Measurements from ENCODE around the gene LRCOL1.

Gene LRCOL1

GRCh38 chr12:132581348-132582057, 28.9 kb downstream of the LRCOL1 start:
- no peak for DNase-seq

GRCh38 chr12:132580701-132581292, 29.6 kb downstream of the LRCOL1 start:
- DNase-seq: no peak

- DNase-seq: no peak
Measured at GRCh38 chr12:132579744-132580143, 30.6 kb downstream of the LRCOL1 start.

- no peak for DNase-seq
Measured at GRCh38 chr12:132578826-132579225, 31.6 kb downstream of the LRCOL1 start.

GRCh38 chr12:132578118-132578517, 32.3 kb downstream of the LRCOL1 start:
- no peak for DNase-seq

- DNase-seq: no peak
Measured at GRCh38 chr12:132577191-132577920, 33.0 kb downstream of the LRCOL1 start.

- no peak for DNase-seq
Measured at GRCh38 chr12:132576701-132577100, 33.7 kb downstream of the LRCOL1 start.

- no peak for DNase-seq
Measured at GRCh38 chr12:132575661-132576060, 34.7 kb downstream of the LRCOL1 start.

- no peak for DNase-seq
Measured at GRCh38 chr12:132574271-132574996, 35.9 kb downstream of the LRCOL1 start.

- no peak for DNase-seq
Measured at GRCh38 chr12:132572801-132573760, 37.3 kb downstream of the LRCOL1 start.

- DNase-seq: no peak
Measured at GRCh38 chr12:132572106-132572505, 38.3 kb downstream of the LRCOL1 start.

GRCh38 chr12:132571598-132571997, 38.8 kb downstream of the LRCOL1 start:
- DNase-seq: no peak

- no peak for DNase-seq
Measured at GRCh38 chr12:132571051-132571450, 39.3 kb downstream of the LRCOL1 start.

GRCh38 chr12:132570635-132571034, 39.7 kb downstream of the LRCOL1 start:
- no peak for DNase-seq

- no peak for DNase-seq
Measured at GRCh38 chr12:132569856-132570480, 40.4 kb downstream of the LRCOL1 start.

GRCh38 chr12:132568826-132569480, 41.4 kb downstream of the LRCOL1 start:
- DNase-seq: no peak

- DNase-seq: no peak
Measured at GRCh38 chr12:132568301-132568700, 42.1 kb downstream of the LRCOL1 start.

- DNase-seq: no peak
Measured at GRCh38 chr12:132566516-132567131, 43.8 kb downstream of the LRCOL1 start.

GRCh38 chr12:132565365-132565764, 45.0 kb downstream of the LRCOL1 start:
- DNase-seq: no peak

- DNase-seq: no peak
Measured at GRCh38 chr12:132563911-132564310, 46.5 kb downstream of the LRCOL1 start.
